Transverse colon (tissue), 4 donors: ENCODE measurements around the gene GREM2.

ENCODE experiments used
- EP300 ChIP-seq: sonication (generic); formaldehyde crosslinking; IDR thresholded peaks from one replicate; pipeline ENCODE4 v1.6.1; 2017; ENCODE audit warnings: antibody characterized with exemption, low read depth
- POLR2A ChIP-seq: fragments of 450-650 bp; IDR thresholded peaks from one replicate; pipeline ENCODE4 v1.6.1; 2016; ENCODE audit warnings: antibody characterized with exemption, mild to moderate bottlenecking, moderate library complexity
- POLR2AphosphoS5 ChIP-seq, 3 donors: sonication (generic); formaldehyde crosslinking; IDR thresholded peaks; one replicate each; pipeline ENCODE4 v1.6.1; 2016; ENCODE audit warnings: antibody characterized with exemption in 3 of 3
- TF ChIP-seq, protein P1 (sequence below), 5 experiments: fragments of 200-600 bp in 3 of 5; fragments of 450-650 bp in 2 of 5; sonication (generic) in 3 of 5; IDR thresholded peaks; 1 replicate in 2 of 5; 2 replicates in 3 of 5; pipeline ENCODE4 v1.5.1; 2016 to 2017; ENCODE audit warnings: antibody characterized with exemption in 5 of 5, inconsistent platforms in 3 of 5, mild to moderate bottlenecking in 2 of 5, moderate library complexity in 1 of 5

DNA sequence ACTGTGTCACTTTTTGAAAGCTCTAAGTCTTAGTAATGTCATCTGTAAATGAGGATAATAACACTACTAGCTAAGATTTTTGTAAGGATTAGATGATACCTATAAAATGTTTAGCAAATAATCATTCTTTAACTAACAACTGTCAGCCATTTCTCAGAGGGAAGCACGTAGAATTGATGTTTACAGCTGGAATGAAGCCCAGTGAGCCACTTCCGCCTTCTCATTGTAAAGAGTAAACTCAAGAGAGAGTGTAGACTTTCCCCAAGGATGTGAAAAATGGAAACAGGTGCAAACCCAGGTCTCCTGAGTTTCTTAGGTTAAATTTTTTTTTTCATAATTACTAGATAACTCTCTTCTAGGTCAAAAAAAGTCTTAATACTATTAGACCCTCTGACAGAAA lies 4.9 kb downstream of the GREM2 start:
- TF ChIP-seq POLR2A (no peak), POLR2AphosphoS5 (IDR thresholded peaks at IDR 0.05) (no peak), EP300 (no peak)
- TF ChIP-seq, protein P1, sequence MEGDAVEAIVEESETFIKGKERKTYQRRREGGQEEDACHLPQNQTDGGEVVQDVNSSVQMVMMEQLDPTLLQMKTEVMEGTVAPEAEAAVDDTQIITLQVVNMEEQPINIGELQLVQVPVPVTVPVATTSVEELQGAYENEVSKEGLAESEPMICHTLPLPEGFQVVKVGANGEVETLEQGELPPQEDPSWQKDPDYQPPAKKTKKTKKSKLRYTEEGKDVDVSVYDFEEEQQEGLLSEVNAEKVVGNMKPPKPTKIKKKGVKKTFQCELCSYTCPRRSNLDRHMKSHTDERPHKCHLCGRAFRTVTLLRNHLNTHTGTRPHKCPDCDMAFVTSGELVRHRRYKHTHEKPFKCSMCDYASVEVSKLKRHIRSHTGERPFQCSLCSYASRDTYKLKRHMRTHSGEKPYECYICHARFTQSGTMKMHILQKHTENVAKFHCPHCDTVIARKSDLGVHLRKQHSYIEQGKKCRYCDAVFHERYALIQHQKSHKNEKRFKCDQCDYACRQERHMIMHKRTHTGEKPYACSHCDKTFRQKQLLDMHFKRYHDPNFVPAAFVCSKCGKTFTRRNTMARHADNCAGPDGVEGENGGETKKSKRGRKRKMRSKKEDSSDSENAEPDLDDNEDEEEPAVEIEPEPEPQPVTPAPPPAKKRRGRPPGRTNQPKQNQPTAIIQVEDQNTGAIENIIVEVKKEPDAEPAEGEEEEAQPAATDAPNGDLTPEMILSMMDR (IDR thresholded peaks at IDR 0.05) = no peak
